HuH-7 (cell line): ENCODE results near the gene CELF6.

ENCODE experiments used
- DNase-seq: peaks from one replicate; pipeline ENCODE4 v3.0.0; 2011; ENCODE audit warnings: low spot score

CELF6 gene

DNA sequence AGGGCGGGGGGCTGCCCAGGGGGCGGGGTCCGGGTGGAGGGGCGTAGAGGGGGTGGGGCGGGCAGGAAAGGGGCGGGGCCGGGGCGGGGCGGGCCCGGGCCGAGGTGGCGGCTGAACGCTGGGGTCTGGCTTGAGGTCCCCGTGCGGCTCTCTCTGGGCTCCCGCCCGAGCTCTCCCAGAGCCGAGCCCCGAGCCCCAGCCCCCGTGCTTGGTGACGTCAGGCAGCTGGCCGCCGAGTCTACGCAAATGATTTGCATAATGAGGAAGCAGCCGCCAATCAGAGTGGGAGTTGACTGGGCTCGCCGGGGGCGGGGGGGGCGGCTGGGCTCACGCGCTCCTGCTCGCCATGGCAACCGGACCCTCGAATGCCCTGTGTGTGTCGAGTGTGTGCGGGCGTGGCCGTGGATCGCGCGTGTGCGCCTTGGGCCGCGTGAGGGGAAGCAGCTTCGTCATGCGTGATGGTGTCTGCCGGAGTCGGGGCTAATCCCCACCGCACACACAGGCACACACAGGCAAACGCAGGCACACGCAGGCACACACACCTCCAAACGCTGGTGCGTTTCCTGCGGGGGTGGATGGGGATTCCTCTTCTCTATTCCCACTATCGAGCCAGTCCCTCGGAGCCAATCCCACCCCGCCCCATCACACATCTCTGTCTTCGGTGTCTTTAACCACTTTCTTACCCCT, at the start of gene CELF6:
CELF6 (minus strand) TSS at position 173 of the 687 bp plus-strand sequence. CDS start 283 bp downstream, outside the sequence.
- DNase-seq, result peak; percentile 92

DNA sequence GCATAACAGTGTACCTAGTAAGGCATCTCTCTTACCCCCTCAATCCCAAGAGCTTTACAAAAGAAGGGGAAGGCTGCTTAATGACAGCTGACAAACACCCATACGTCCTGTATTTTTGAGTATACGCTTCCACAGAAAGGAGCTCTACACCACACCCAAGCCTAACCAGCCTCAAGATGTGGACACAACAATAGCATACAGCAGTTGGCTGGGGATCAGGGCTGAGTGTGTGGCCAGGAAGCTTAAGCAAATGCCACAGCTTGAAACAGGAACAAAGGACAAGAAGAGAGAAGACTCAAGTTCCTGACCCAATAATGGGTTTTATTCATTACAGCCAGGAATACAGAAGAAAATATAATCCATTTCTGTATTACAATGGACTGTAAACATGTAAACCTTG, 48.9 kb upstream of the CELF6 start:
- DNase-seq, result no peak

DNA sequence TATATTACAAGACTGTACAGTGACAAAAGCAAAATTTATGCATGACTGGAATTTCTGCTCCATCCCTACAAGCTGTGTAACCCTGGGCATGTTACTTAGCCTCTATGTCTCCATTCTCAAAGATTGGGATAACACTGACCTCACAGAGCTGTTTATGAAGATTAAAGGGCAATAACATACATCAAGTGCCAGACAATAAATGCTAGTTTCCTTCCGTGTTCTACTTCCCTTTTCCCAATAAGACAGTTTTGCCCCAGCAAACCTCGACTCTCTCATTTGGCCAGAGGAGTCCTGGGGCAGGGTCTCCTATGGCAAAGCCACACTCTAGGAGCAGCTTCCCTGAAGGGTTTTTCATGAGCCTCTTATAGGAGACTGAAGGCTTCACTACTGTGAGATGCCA, 48.4 kb upstream of the CELF6 start:
- no peak for DNase-seq

DNA sequence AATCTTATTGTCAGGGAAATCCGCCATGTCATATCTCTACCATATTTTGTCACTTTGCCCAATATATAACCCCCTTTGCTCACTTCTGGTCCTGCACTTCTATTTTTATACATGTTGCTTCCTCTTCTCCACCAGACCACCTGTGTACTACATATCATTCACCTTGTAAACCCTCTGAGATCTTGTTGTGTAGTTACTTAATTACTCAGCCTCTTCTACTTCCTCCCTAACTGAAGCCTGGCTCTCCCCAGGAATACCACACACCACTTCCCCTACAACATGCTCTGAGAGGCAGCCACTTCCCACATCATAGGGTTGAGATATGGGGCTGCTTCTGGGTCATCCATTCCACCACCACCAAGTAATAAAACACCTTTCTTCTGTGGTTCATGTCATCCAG, 45.9 kb upstream of the CELF6 start:
- DNase-seq, result no peak

DNA sequence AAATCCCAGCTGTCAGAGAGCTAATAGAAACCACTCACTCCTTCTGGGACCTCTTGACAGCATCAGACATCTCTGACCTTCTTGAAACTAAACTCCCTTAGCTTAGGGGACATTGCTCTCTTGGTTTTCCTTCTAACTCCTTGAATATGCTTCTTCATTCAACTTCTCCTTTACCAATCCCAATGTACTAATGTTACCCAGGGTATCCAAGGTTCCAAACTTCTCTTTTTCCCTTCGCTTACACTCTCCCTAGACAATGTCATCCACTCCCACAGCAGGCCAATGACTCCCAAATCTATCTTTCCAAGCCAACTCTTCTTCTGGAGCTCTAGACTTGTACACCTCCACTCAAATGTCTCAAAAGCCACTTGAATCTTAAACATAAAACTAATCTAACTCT, 41.2 kb upstream of the CELF6 start:
- DNase-seq, result no peak

- no peak for DNase-seq
These were observed 38.8 kb upstream of the CELF6 start for GRCh38 chr15:72358650-72359171.

DNA sequence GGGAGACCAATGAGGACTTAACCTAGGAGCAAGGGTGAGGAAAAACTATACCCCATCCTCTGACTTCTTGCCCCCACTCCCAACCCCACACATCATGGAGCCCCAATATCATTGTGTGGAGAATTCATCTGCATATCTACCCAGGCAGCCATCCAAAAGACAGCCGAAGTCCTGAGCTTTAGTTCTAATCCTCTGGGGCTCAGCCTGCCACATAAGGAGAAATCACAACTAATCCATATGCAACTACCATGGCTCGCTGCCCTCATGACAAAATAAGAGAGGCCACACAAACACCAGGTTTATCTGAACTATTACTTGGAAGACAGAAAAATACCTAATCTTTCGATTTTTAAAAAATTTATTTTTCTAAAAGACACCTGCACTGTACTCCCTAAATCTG, 38.2 kb upstream of the CELF6 start:
- no peak for DNase-seq

DNA sequence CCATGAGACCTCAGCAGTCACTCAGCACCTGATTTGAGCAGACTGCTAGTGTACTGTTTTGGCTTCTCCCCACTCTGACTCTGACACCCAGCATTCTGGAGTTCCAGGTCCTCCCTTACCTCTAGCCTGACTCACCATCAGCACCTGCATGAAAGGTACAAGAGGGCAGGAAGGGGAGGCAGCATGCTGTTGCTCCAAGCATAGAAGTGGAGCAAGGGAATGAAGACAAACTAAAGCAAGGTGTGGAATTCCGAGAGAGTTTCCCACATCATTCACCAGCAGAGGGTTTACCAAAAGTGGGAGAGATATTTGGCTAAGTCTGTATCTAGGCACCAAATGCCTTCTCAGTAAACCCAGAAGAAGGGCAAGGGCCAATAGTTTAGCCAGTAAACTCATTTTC, 34.5 kb upstream of the CELF6 start:
- DNase-seq, result no peak

DNA sequence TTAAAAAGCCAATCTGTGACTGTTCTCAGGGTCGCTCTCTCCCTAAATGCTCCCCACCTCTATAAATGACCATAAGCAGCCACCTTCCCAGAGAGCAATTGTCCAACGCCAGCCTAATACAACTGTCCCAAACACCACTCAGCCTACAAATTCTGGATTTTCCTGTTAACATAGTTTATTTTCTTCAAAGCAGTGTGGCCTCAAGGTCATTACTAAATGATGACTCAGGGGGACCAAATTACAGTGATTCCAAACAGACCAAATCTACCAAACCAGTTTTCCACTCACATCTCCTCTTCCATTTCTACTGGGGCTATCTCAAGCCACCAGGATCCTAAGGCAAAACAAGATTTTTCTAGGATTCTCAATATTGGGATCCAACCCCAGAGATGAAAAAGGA, 33.3 kb upstream of the CELF6 start:
- no peak for DNase-seq

DNA sequence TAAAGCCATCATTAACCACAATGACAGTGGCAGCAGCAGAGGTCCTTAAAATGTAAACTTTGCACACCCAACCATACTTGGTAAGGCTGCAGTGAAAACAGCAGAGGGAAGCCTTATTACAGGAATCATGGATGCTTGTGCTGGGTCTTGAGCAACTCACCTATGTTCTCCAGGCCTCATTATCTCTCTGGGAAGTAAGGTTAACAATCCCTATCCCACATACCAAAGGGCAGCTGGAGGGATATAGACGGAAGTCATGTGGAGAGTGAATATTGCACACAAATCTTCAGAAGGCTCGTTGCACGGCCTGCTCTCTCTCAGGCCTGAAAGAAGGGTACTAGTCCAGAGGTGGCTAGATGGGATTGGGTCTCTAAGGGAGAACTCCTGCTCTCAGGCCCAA, 25.8 kb upstream of the CELF6 start:
- DNase-seq, result no peak

DNA sequence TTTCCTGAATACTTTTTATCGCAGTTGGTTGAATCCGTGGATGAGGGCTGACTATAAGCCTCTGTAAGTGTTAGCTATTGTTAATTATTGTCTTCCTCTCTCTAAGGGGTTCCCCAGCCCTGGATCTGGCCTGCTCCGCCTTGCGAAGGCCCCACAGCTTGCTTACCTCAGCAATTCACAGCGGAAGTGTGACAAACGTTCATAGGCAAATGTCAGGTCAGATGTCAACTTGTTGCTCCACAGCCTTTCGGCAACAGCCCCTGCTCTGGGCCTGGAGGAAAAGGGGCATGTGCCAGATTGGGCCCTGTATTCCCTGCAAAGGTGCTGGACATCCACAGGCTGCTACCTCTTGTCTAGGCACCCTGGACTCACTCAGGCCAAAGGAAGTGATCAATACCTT, 25.3 kb upstream of the CELF6 start:
- no peak for DNase-seq

DNA sequence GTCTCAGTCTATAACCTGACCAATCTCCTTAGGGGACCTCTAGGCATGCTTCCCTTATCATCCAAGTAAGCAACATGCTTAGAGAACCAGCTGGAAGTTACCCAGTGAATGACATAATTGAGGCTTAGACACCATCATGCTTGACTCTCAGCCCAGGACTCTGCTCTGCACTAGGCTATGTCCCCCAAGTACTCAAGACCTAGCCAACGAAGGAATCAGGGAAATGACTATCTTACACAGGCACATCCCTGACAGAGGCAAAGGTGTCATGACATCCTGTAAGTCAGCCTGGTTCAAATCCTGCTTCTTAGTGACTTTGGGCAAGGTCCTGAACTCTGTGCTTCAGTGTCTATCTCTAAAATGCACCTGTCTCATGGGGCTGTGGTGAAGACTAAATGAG, 24.6 kb upstream of the CELF6 start:
- DNase-seq, result no peak

DNA sequence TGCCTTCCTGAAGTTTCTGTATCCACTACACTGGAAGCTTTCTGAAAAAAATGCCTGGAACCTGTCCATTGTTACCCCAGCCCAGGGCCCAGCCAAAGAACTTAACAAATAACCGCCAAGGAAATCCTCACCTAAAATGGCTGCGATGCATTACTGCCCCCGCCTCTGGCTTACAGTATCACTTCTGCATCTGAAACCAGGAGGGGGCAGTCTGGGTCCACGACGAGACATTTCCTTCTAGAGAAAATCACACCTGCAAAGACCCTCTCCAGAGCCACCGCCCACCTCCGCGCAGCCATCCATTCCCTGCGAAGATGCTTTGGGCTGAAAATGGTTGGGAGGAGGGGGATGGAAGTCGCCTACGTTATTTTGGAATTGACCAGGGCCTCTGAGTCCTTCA, 22.4 kb upstream of the CELF6 start:
- DNase-seq, result peak; percentile 26

- peak; percentile 45 for DNase-seq
These were observed 21.4 kb upstream of the CELF6 start for GRCh38 chr15:72341361-72341760.

DNA sequence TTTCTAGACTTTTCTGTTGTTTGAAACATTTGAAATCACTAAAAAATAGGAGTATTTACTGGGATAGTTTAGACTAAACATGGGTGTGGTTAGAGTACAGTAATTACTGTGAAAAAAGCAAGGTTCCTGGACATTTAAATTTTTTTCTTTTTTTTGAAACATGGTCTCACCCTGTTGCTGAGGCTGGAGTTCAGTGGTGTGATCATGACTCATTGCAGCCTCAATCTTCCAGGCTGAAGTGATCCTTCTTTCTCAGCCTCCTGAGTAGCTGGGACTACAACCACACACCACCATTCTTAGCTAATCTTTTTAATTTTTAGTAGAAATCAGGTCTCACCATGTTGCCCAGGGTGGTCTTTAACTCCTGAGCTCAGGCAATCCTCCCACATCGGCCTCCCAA, 20.4 kb upstream of the CELF6 start:
- no peak for DNase-seq

DNA sequence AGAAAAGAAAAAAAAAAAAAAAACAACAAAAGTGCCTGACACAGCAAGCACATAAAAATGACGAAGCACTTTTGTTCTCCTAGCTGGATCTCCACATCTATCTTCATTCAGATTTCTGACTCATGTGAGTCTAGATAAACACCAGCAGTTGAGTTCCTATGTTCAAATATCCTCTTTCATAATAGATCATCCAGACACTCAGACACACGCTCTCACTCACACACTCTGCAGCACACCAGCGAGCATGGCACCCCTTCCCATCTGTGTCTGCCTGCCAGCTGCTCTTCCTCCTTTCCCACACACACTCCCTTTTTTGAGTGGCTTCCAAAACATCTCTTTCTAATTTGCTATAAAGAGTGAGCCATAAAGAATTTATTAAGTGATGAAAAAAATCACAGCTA, 19.8 kb upstream of the CELF6 start:
- DNase-seq, result no peak

DNA sequence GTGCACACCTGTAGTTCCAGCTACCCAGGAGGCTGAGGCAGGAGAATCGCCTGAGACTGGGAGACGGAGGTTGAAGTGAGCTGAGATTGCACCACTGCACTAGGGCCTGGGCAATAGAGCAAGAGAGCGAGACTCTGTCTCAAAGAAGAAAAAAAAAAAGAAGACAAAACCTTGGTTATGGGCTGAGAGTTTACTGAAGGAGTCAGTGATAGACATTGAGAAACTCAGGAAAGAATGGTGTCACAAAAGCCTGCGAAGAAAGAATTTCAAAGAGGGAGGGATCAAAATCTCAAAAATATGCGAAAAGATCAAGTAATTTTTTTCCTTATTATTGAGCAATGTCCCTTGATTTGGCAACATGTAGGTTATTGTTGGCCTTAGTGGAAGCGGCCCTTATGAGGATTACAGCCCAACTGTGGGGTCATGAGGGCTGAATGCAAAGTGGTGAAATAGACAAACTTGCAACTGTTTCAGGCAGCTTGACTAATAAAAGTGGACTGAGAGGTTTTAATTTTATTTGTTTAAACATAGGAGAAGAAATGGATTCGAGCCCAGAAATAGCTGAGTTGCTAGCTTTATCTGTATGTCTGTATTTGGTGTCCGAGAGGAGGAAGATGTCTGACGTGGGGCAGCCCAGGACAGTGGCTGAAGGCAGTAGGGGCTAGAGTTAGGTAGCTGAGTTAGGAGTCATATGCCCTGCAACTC, 18.8 kb upstream of the CELF6 start:
- no peak for DNase-seq

DNA sequence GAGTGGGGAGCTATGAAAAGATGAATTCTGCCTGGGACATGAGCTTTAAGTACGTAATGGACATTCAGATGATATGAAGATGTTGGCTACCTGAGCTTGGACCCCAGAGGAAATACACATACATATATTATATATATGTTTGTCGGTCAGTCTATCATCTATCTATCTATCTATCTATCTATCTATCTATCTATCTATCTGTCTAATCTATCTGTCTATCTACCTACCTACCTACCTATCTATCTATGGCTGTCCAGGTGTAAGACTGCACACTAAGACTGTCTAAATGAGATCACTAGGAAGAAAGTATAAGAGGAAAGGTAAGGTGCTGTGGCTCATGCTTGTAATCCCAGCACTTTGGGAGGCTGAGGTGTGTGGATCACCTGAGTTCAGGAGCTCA, 18.2 kb upstream of the CELF6 start:
- no peak for DNase-seq

DNA sequence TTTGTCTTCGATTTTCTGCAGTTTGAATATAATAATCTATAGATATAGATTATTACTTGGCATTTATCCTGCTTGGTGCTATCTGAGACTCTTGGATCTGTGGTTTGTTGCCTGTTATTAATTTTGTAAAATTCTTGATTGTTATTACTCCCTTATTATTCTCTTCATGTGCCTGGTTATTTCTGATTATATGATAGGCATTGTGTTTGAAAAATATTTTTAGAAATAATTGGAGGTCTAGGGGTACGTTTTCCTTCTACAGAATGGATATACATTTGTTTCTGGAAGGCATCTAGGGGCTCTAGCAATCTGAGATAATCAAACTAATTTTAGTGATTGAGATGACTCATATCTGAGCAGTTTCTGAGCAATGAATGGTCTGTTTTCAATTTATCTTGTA, 14.9 kb upstream of the CELF6 start:
- no peak for DNase-seq

DNA sequence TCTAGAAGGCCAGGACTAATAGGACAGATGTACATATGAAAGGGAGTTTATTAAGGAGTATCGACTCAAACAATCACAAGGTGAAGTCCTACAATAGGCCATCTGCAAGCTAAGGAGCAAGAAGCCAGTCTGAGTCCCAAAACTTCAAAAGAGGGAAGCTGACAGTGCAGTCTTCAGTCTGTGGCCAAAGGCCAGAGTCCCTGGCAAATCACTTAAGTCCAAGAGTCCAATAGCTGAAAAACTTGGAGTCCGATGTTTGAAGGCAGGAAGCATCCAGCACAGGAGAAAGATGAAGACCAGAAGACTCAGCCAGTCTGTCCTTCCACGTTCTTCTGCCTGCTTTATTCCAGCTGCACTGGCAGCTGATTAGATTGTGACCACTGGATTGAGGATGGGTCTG, 11.1 kb upstream of the CELF6 start:
- DNase-seq, result no peak

GRCh38 chr15:72323752-72324151, 3.8 kb upstream of the CELF6 start:
- DNase-seq, result no peak

GRCh38 chr15:72319360-72319984, 485 bp downstream of the CELF6 start:
- peak; percentile 92 for DNase-seq

DNA sequence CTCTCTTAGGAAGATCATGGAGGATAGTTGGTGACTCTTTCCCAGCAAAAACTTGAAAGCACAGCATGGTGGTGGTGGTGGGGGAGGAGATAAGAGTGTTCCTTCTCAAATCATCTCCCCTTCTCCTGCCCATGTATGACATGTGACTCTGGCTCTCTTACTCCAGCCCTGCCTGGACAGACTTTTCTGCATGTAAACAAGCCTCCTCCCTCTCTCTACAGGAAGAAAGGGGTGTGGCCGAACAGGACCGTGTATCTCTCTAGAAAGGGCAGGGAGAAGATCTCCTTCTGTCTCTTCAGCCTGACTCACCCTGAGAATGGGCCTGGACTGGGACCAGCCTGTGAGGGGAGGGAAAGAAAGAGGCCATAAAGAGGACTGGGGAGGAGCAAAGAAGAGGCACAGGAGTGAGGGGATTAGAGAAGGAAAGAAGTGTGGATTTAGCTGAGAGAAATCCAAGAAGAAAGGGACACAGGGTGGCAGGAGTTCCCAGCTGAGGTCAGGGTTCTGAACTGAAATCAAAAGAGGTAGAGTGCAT, 1.5 kb downstream of the CELF6 start:
- DNase-seq, result no peak
